ENCODE measurements around the gene GPR39.

The GPR39 gene

GRCh38 chr2:132621131-132621875 lies 204.7 kb downstream of the GPR39 start:
- Mint-ChIP-seq H3K4me3 (no peak overlapping the region), H3K27me3 (no peaks in the 10 kb centered on the region), H3K36me3 (ENCODE audit: insufficient read depth) (no peaks in the 10 kb centered on the region), H3K4me1 (ENCODE audit: low read depth in 2 of 2) (no peaks in the 10 kb centered on the region), H3K9me3 (peaks cover 3 to 11% of the 10 kb centered on the region in 2 donors), H3K27ac (no peak overlapping the region)
- DNase-seq (no peak), ATAC-seq (replicated peaks) (no peak)

GRCh38 chr2:132623096-132623839 lies 206.7 kb downstream of the GPR39 start:
- no peak for DNase-seq
- H3K4me1 Mint-ChIP-seq (ENCODE audit: low read depth in 2 of 2): no peaks in the 10 kb centered on the region
- no peak for ATAC-seq (replicated peaks)
- H3K4me3 Mint-ChIP-seq: no peak overlapping the region
- peaks cover 3 to 11% of the 10 kb centered on the region in 2 donors for H3K9me3 Mint-ChIP-seq
- H3K27me3 Mint-ChIP-seq: no peaks in the 10 kb centered on the region
- no peaks in the 10 kb centered on the region for H3K36me3 Mint-ChIP-seq (ENCODE audit: insufficient read depth)
- H3K27ac Mint-ChIP-seq: no peak overlapping the region

GRCh38 chr2:132627536-132627935 lies 210.9 kb downstream of the GPR39 start:
- no peaks in the 10 kb centered on the region for H3K4me1 Mint-ChIP-seq (ENCODE audit: low read depth in 2 of 2)
- DNase-seq: no peak

GRCh38 chr2:132632000-132632649 lies 215.5 kb downstream of the GPR39 start:
- H3K4me3 Mint-ChIP-seq: no peak overlapping the region
- DNase-seq (no peak), ATAC-seq (replicated peaks) (no peak)
- peaks cover 14 to 23% of the 10 kb centered on the region in 2 donors for H3K9me3 Mint-ChIP-seq
- H3K27ac Mint-ChIP-seq: no peak overlapping the region
- no peaks in the 10 kb centered on the region for H3K36me3 Mint-ChIP-seq (ENCODE audit: insufficient read depth)
- H3K4me1 Mint-ChIP-seq (ENCODE audit: low read depth in 2 of 2): no peaks in the 10 kb centered on the region
- no peaks in the 10 kb centered on the region for H3K27me3 Mint-ChIP-seq

More at GRCh38 chr2:132627536-132627935, 210.9 kb downstream of the GPR39 start:
- Mint-ChIP-seq H3K27ac (no peak overlapping the region), H3K36me3 (ENCODE audit: insufficient read depth) (no peaks in the 10 kb centered on the region), H3K9me3 (peaks cover 6 to 22% of the 10 kb centered on the region in 2 donors), H3K4me3 (no peak overlapping the region), H3K27me3 (no peaks in the 10 kb centered on the region)
- no peak for ATAC-seq (replicated peaks)

- no peaks in the 10 kb centered on the region for H3K4me1 Mint-ChIP-seq (ENCODE audit: low read depth in 2 of 2)
- H3K27me3 Mint-ChIP-seq: no peaks in the 10 kb centered on the region
- no peak for DNase-seq
- no peaks in the 10 kb centered on the region for H3K36me3 Mint-ChIP-seq (ENCODE audit: insufficient read depth)
- peaks cover 14 to 23% of the 10 kb centered on the region in 2 donors for H3K9me3 Mint-ChIP-seq
- no peak overlapping the region for H3K4me3 Mint-ChIP-seq
- no peak overlapping the region for H3K27ac Mint-ChIP-seq
- no peak for ATAC-seq (replicated peaks)
Observed at GRCh38 chr2:132633635-132634034, 217.0 kb downstream of the GPR39 start.

- no peaks in the 10 kb centered on the region for H3K4me1 Mint-ChIP-seq (ENCODE audit: low read depth in 2 of 2)
- H3K27ac Mint-ChIP-seq: no peak overlapping the region
- no peaks in the 10 kb centered on the region for H3K27me3 Mint-ChIP-seq
- no peak for DNase-seq
- H3K4me3 Mint-ChIP-seq: no peak overlapping the region
- peaks cover 10 to 12% of the 10 kb centered on the region in 2 donors for H3K9me3 Mint-ChIP-seq
- no peak for ATAC-seq (replicated peaks)
- no peaks in the 10 kb centered on the region for H3K36me3 Mint-ChIP-seq (ENCODE audit: insufficient read depth)
Observed at GRCh38 chr2:132636346-132636745, 219.7 kb downstream of the GPR39 start.

GRCh38 chr2:132638313-132639040 lies 221.9 kb downstream of the GPR39 start:
- Mint-ChIP-seq H3K4me3 (no peak overlapping the region), H3K9me3 (peaks cover 8 to 10% of the 10 kb centered on the region in 2 donors), H3K27me3 (no peaks in the 10 kb centered on the region), H3K36me3 (ENCODE audit: insufficient read depth) (no peaks in the 10 kb centered on the region), H3K27ac (no peak overlapping the region), H3K4me1 (ENCODE audit: low read depth in 2 of 2) (no peaks in the 10 kb centered on the region)
- ATAC-seq (replicated peaks) (no peak), DNase-seq (no peak)

- ATAC-seq (replicated peaks) (no peak), DNase-seq (no peak)
- no peak overlapping the region for H3K27ac Mint-ChIP-seq
- H3K27me3 Mint-ChIP-seq: no peaks in the 10 kb centered on the region
- H3K9me3 Mint-ChIP-seq: peaks cover 0 to 6% of the 10 kb centered on the region in 2 donors
- H3K4me1 Mint-ChIP-seq (ENCODE audit: low read depth in 2 of 2): peaks cover 0 to 2% of the 10 kb centered on the region in 2 donors
- H3K4me3 Mint-ChIP-seq: no peak overlapping the region
- H3K36me3 Mint-ChIP-seq (ENCODE audit: insufficient read depth): no peaks in the 10 kb centered on the region
Observed at GRCh38 chr2:132640116-132640515, 223.5 kb downstream of the GPR39 start.

- H3K4me3 Mint-ChIP-seq: no peak overlapping the region
- no peak for ATAC-seq (replicated peaks)
- peaks cover 0 to 4% of the 10 kb centered on the region in 2 donors for H3K4me1 Mint-ChIP-seq (ENCODE audit: low read depth in 2 of 2)
- DNase-seq: no peak
- H3K27ac Mint-ChIP-seq: no peak overlapping the region
- no peaks in the 10 kb centered on the region for H3K27me3 Mint-ChIP-seq
- H3K9me3 Mint-ChIP-seq: peaks cover 0 to 2% of the 10 kb centered on the region in 2 donors
- no peaks in the 10 kb centered on the region for H3K36me3 Mint-ChIP-seq (ENCODE audit: insufficient read depth)
Observed at GRCh38 chr2:132641819-132642218, 225.2 kb downstream of the GPR39 start.

GRCh38 chr2:132642415-132642814 lies 225.8 kb downstream of the GPR39 start:
- Mint-ChIP-seq H3K36me3 (ENCODE audit: insufficient read depth) (no peaks in the 10 kb centered on the region), H3K4me1 (ENCODE audit: low read depth in 2 of 2) (peaks cover 0 to 4% of the 10 kb centered on the region in 2 donors), H3K27me3 (no peaks in the 10 kb centered on the region), H3K4me3 (no peak overlapping the region), H3K9me3 (peaks cover 0 to 2% of the 10 kb centered on the region in 2 donors), H3K27ac (no peak overlapping the region)
- ATAC-seq (replicated peaks) (no peak), DNase-seq (no peak)

- Mint-ChIP-seq H3K9me3 (peaks cover 2 to 8% of the 10 kb centered on the region in 2 donors), H3K27me3 (peaks cover 0 to 7% of the 10 kb centered on the region in 2 donors), H3K4me1 (ENCODE audit: low read depth in 2 of 2) (peaks cover 0 to 4% of the 10 kb centered on the region in 2 donors), H3K36me3 (ENCODE audit: insufficient read depth) (no peaks in the 10 kb centered on the region), H3K4me3 (no peak overlapping the region), H3K27ac (no peak overlapping the region)
- DNase-seq: no peak
- no peak for ATAC-seq (replicated peaks)
Observed at GRCh38 chr2:132645176-132645575, 228.6 kb downstream of the GPR39 start.

- Mint-ChIP-seq H3K36me3 (ENCODE audit: insufficient read depth) (no peaks in the 10 kb centered on the region), H3K4me3 (no peak overlapping the region), H3K9me3 (peaks cover 2 to 8% of the 10 kb centered on the region in 2 donors), H3K27ac (no peak overlapping the region), H3K4me1 (ENCODE audit: low read depth in 2 of 2) (peaks cover 0 to 4% of the 10 kb centered on the region in 2 donors), H3K27me3 (peaks cover 0 to 7% of the 10 kb centered on the region in 2 donors)
- ATAC-seq (replicated peaks) (no peak), DNase-seq (no peak)
Observed at GRCh38 chr2:132645722-132646539, 229.3 kb downstream of the GPR39 start.
